Astrocyte (in vitro differentiated cells and primary cell): ENCODE results near the gene APLP2. TPM values are rescaled to one million over a fixed set of nuclear protein-coding genes. Genes with fewer than 3 reads are reported as not detected.
A peak's percentile ranks its signal among the peaks of the same experiment; 100 is the strongest.

Experiments
- DNase-seq: peaks from one replicate; pipeline ENCODE4 v3.0.0-alpha.2; 2010; ENCODE audit warnings: low read depth
- FAIRE-seq: peaks from 2 replicates; lab custom pipeline; 2011; peaks lifted over from hg19 to GRCh38; lab: Jason Lieb, UNC
- H2AFZ ChIP-seq: 2 replicates; pipeline ENCODE4 v1.6.0; 2012; ENCODE audit warnings: low read depth, low read length, inconsistent platforms
- H3K27ac ChIP-seq: 2 replicates; pipeline ENCODE4 v1.5.1; 2011; ENCODE audit warnings: low read depth, low read length, inconsistent platforms
- H3K27me3 ChIP-seq: 2 replicates; pipeline ENCODE4 v1.6.0; 2011; ENCODE audit warnings: low read length, inconsistent platforms; ENCODE audit not compliant: insufficient read depth
- H3K36me3 ChIP-seq: 2 replicates; pipeline ENCODE4 v1.5.1; 2011; ENCODE audit warnings: low read length, inconsistent platforms; ENCODE audit not compliant: insufficient read depth
- H3K4me1 ChIP-seq: 2 replicates; pipeline ENCODE4 v1.5.1; 2011; ENCODE audit warnings: low read length, inconsistent platforms; ENCODE audit not compliant: insufficient read depth
- H3K4me2 ChIP-seq: 2 replicates; pipeline ENCODE4 v1.6.0; 2012; ENCODE audit warnings: low read length, inconsistent platforms
- H3K4me3 ChIP-seq: 2 replicates; pipeline ENCODE4 v1.5.1; 2011; ENCODE audit warnings: low read depth, mild to moderate bottlenecking, low read length, inconsistent platforms; ENCODE audit not compliant: insufficient read depth
- H3K79me2 ChIP-seq: 2 replicates; pipeline ENCODE4 v1.6.0; 2012; ENCODE audit warnings: mild to moderate bottlenecking, low read length, inconsistent platforms; ENCODE audit not compliant: insufficient read depth
- H3K9ac ChIP-seq: 2 replicates; pipeline ENCODE4 v1.6.0; 2012; ENCODE audit warnings: mild to moderate bottlenecking, low read length, inconsistent platforms
- H3K9me3 ChIP-seq: 2 replicates; pipeline ENCODE4 v1.5.1; 2012; ENCODE audit warnings: low read depth, mild to moderate bottlenecking, low read length, inconsistent platforms; ENCODE audit not compliant: insufficient read depth
- H4K20me1 ChIP-seq: 2 replicates; pipeline ENCODE4 v1.6.0; 2012; ENCODE audit warnings: low read length, inconsistent platforms; ENCODE audit not compliant: insufficient read depth
- H3K27ac Mint-ChIP-seq: one replicate; pipeline ENCODE4 v1.8.0; 2021; ENCODE audit warnings: mild to moderate bottlenecking, mixed read lengths; ENCODE audit not compliant: unreplicated experiment
- H3K27me3 Mint-ChIP-seq: one replicate; pipeline ENCODE4 v1.8.0; 2021; ENCODE audit warnings: low read depth, mixed read lengths; ENCODE audit not compliant: unreplicated experiment
- H3K36me3 Mint-ChIP-seq: one replicate; pipeline ENCODE4 v1.8.0; 2021; ENCODE audit warnings: low read depth, mixed read lengths; ENCODE audit not compliant: unreplicated experiment
- H3K4me1 Mint-ChIP-seq: one replicate; pipeline ENCODE4 v1.8.0; 2021; ENCODE audit warnings: low read depth, mixed read lengths; ENCODE audit not compliant: unreplicated experiment
- H3K4me3 Mint-ChIP-seq: one replicate; pipeline ENCODE4 v1.8.0; 2021; ENCODE audit warnings: mild to moderate bottlenecking, moderate library complexity, mixed read lengths; ENCODE audit not compliant: unreplicated experiment
- H3K9me3 Mint-ChIP-seq: one replicate; pipeline ENCODE4 v1.8.0; 2021; ENCODE audit warnings: mild to moderate bottlenecking, mixed read lengths; ENCODE audit not compliant: unreplicated experiment
- CTCF ChIP-seq: IDR thresholded peaks from 2 replicates; pipeline ENCODE4 v1.5.1; 2011; ENCODE audit warnings: low read depth, mild to moderate bottlenecking, inconsistent platforms, low read length, moderate library complexity; ENCODE audit not compliant: insufficient read depth
- EZH2 ChIP-seq: IDR thresholded peaks from 2 replicates; pipeline ENCODE4 v1.6.1; 2012; ENCODE audit warnings: mild to moderate bottlenecking, low read length, inconsistent platforms; ENCODE audit not compliant: insufficient read depth
- total RNA-seq: library from RNA; stranded (reverse); gene quantifications from 2 replicates; pipeline ENCODE4 v1.2.1, GENCODE V29; 2021

Gene APLP2
- total RNA-seq, 1 donor from 2014 or later, result 849 TPM

- Mint-ChIP-seq H3K27ac (peak overlapping the region; percentile 41), H3K27me3 (no peaks in the 10 kb centered on the region), H3K9me3 (peaks cover 2% of the 10 kb centered on the region), H3K4me1 (peaks cover 39% of the 10 kb centered on the region), H3K36me3 (peaks cover 29% of the 10 kb centered on the region), H3K4me3 (no peak overlapping the region)
- FAIRE-seq (no peak), DNase-seq (no peak)
- peak overlapping the region; percentile 31 for H3K4me2 ChIP-seq
- no peaks in the 10 kb centered on the region for H3K9me3 ChIP-seq
- peaks cover 32% of the 10 kb centered on the region for H3K4me1 ChIP-seq
- H2AFZ ChIP-seq, result no peak overlapping the region
- H3K79me2 ChIP-seq, result peaks cover 6% of the 10 kb centered on the region
- TF ChIP-seq EZH2 (no peak), CTCF (no peak)
- H3K9ac ChIP-seq, result no peak overlapping the region
- no peak overlapping the region for H3K27ac ChIP-seq
- H3K36me3 ChIP-seq, result peaks cover 14% of the 10 kb centered on the region
- peaks cover 52% of the 10 kb centered on the region for H4K20me1 ChIP-seq
- H3K27me3 ChIP-seq, result peaks cover 1% of the 10 kb centered on the region
- H3K4me3 ChIP-seq, result no peak overlapping the region
These were observed 53.8 kb downstream of the APLP2 start for GRCh38 chr11:130123414-130124040.

GRCh38 chr11:130124096-130124495 lies 54.4 kb downstream of the APLP2 start:
- Histone ChIP-seq H3K79me2 (peaks cover 3% of the 10 kb centered on the region), H2AFZ (no peak overlapping the region), H3K27me3 (no peaks in the 10 kb centered on the region), H4K20me1 (peaks cover 46% of the 10 kb centered on the region), H3K4me2 (peak overlapping the region; percentile 31), H3K4me3 (no peak overlapping the region), H3K36me3 (peaks cover 14% of the 10 kb centered on the region), H3K9ac (no peak overlapping the region), H3K9me3 (no peaks in the 10 kb centered on the region), H3K4me1 (peaks cover 32% of the 10 kb centered on the region), H3K27ac (no peak overlapping the region)
- peaks cover 28% of the 10 kb centered on the region for H3K36me3 Mint-ChIP-seq
- H3K27me3 Mint-ChIP-seq, result no peaks in the 10 kb centered on the region
- H3K4me3 Mint-ChIP-seq, result no peak overlapping the region
- peaks cover 39% of the 10 kb centered on the region for H3K4me1 Mint-ChIP-seq
- FAIRE-seq (peak; percentile 89), DNase-seq (peak; percentile 80)
- peak overlapping the region; percentile 41 for H3K27ac Mint-ChIP-seq
- peaks cover 2% of the 10 kb centered on the region for H3K9me3 Mint-ChIP-seq
- TF ChIP-seq EZH2, result no peak
- no peak for TF ChIP-seq CTCF

GRCh38 chr11:130125638-130126037 lies 55.9 kb downstream of the APLP2 start:
- H3K36me3 ChIP-seq, result peaks cover 14% of the 10 kb centered on the region
- no peak overlapping the region for H3K4me3 Mint-ChIP-seq
- peaks cover 2% of the 10 kb centered on the region for H3K9me3 Mint-ChIP-seq

More at GRCh38 chr11:130125638-130126037, 55.9 kb downstream of the APLP2 start:
- Mint-ChIP-seq H3K27me3 (no peaks in the 10 kb centered on the region), H3K4me1 (peaks cover 29% of the 10 kb centered on the region), H3K36me3 (peaks cover 29% of the 10 kb centered on the region), H3K27ac (no peak overlapping the region)
- Histone ChIP-seq H3K4me2 (no peak overlapping the region), H3K9ac (no peak overlapping the region), H3K27me3 (no peaks in the 10 kb centered on the region), H3K4me3 (no peak overlapping the region), H2AFZ (no peak overlapping the region), H3K4me1 (peaks cover 32% of the 10 kb centered on the region), H4K20me1 (peaks cover 33% of the 10 kb centered on the region), H3K27ac (no peak overlapping the region), H3K79me2 (peaks cover 3% of the 10 kb centered on the region), H3K9me3 (no peaks in the 10 kb centered on the region)
- TF ChIP-seq EZH2 (no peak), CTCF (no peak)
- no peak for DNase-seq
- peak; percentile 13 for FAIRE-seq
